ENCODE data around the gene RAD51B. TPM values are rescaled to one million over a fixed set of nuclear protein-coding genes. Genes with fewer than 3 reads are reported as not detected.

The RAD51B gene
- total and polyA plus RNA-seq, 4 donors, result 2.8 to 39.6 (median 13.3) TPM; not detected in 1

DNA sequence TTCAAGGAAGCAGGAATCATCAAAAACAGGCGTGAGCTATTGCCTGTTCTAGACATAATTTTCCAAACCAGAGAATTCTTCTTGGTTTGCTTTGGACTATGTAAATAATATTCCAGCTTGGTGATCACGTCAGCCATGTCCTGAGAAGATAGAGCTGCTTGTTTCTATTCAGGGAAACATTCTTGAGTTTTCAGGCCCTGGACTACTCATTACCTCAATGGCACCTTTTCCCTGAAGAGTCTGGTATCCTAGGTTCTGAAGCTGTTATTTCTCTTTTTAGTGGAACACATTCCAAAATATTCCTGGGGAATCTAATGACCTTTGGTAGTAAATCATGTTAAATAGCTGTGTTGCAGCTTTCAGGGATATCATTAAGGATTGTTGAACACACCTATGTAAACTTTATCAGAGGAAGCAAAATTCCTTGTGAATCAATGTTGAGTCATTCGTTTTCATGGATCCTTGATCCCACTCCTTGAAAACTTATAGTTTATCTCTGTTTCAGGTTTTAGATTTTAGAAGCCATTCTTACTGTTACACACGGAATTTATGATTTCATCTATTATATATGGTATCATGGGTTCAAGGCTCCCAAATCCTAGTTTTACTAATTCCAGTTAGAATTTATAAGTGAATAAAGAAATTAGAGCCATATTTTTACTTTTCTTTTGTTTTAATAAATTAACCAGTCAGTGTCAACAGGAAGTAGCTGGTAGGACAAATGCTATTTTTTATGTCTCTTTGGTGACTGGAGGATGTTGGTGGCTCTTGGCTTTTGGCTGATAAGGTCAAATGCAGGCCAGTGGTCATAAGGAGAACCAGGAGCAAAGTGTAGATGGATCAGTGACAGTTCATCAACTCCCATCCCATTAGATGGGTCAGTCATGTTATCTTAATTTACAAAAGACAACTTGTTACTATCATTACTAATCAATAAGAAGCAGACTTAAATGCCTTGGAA, 593.2 kb downstream of the RAD51B start:
- intact Hi-C loops (cut with DNase I), result no loop called here
- ATAC-seq (ENCODE audit: low FRiP score) (no peak), DNase-seq (no peak)
- WGBS, 2 donors, result 90 to 95% methylated on average over 4 of the region's 4 CpGs
- Histone ChIP-seq H3K36me3 (ENCODE audit: control insufficient read depth in 1 of 2, insufficient read depth in 2 of 2, low read length in 1 of 2) (no peaks in the 10 kb centered on the region), H3K9me3 (ENCODE audit: control insufficient read depth, low read length) (no peaks in the 10 kb centered on the region), H3K27me3 (ENCODE audit: control insufficient read depth in 1 of 2, insufficient read depth in 2 of 2, low read length in 1 of 2) (no peaks in the 10 kb centered on the region), H3K4me3 (ENCODE audit: low read length in 2 of 2) (no peak overlapping the region), H3K4me1 (ENCODE audit: control insufficient read depth in 1 of 2, insufficient read depth in 2 of 2, low read length in 2 of 2) (no peaks in the 10 kb centered on the region), H3K27ac (ENCODE audit: low read depth in 1 of 2, low read length in 2 of 2) (no peak overlapping the region)

DNA sequence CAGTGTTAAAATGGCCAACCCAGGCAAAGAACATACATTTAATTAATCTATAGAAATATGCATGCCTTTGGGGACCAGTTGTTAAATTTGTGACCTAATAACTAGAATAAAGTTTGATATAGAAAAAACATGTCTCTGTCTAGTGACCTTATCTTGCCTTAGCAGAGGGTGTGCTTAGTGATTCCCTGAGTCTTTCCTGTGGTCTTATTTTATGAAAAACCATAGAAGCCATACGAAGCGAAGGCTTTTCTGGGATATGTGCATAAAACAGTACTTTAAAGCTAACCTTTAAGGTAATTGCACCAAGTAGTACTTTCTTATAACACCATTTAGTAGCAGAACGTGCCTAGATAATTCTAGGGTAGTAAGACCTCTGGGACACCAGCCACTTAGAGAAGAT, 593.9 kb downstream of the RAD51B start:
- Histone ChIP-seq H3K27me3 (ENCODE audit: control insufficient read depth in 1 of 2, insufficient read depth in 2 of 2, low read length in 1 of 2) (no peaks in the 10 kb centered on the region), H3K27ac (ENCODE audit: low read depth in 1 of 2, low read length in 2 of 2) (no peak overlapping the region), H3K36me3 (ENCODE audit: control insufficient read depth in 1 of 2, insufficient read depth in 2 of 2, low read length in 1 of 2) (no peaks in the 10 kb centered on the region), H3K9me3 (ENCODE audit: control insufficient read depth, low read length) (no peaks in the 10 kb centered on the region), H3K4me1 (ENCODE audit: control insufficient read depth in 1 of 2, insufficient read depth in 2 of 2, low read length in 2 of 2) (no peaks in the 10 kb centered on the region), H3K4me3 (ENCODE audit: low read length in 2 of 2) (no peak overlapping the region)
- intact Hi-C loops (cut with DNase I), result no loop called here
- WGBS, 2 donors, result 99% methylated on average over 3 of the region's 3 CpGs
- DNase-seq (no peak), ATAC-seq (ENCODE audit: low FRiP score) (no peak)

DNA sequence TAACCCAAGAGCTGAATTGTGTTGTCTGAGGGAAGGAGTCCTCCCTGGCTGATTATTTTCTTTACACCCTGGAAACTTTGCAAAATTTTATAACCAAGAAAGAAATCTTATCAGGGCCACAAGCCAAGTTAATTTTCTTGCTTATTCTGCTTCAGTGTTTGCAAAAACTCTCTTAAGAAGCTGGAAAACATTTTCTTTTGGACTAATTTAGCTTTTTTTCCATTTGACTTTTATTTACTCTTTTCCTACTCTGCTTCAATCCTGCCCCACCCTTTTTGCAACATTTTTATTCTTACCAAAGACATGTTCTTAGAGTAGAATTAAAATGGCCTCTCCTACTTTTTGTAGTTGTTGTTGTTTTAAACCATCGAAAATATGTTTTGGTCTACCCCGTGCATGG, 594.5 kb downstream of the RAD51B start:
- H3K9me3 ChIP-seq (ENCODE audit: control insufficient read depth, low read length), result no peaks in the 10 kb centered on the region
- no peaks in the 10 kb centered on the region for H3K4me1 ChIP-seq (ENCODE audit: control insufficient read depth in 1 of 2, insufficient read depth in 2 of 2, low read length in 2 of 2)
- WGBS, 2 donors, result 80 to 86% methylated on average over 2 of the region's 2 CpGs
- no peak overlapping the region for H3K27ac ChIP-seq (ENCODE audit: low read depth in 1 of 2, low read length in 2 of 2)
- no peaks in the 10 kb centered on the region for H3K36me3 ChIP-seq (ENCODE audit: control insufficient read depth in 1 of 2, insufficient read depth in 2 of 2, low read length in 1 of 2)
- H3K4me3 ChIP-seq (ENCODE audit: low read length in 2 of 2), result no peak overlapping the region
- ATAC-seq (ENCODE audit: low FRiP score) (no peak), DNase-seq (no peak)
- H3K27me3 ChIP-seq (ENCODE audit: control insufficient read depth in 1 of 2, insufficient read depth in 2 of 2, low read length in 1 of 2), result no peaks in the 10 kb centered on the region
- intact Hi-C loops (cut with DNase I), result no loop called here

DNA sequence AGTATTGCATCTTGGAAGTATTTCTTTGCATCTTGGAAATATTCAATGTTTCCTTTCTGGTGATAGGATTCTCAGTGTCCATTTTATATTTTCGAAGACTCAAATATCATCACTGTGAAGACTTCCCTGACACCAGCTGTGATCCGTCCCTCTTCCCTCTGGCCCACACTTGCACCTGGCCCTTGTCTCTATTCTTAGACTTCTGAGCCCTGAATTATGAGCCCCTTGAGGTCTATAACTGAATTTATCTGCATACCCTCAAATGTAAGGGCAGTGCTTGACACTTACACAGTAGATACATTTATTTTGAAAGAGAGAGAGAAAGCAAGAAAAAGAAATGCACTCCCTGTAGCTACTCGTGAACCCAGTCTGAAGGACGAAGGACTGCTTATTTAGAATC, 596.6 kb downstream of the RAD51B start:
- ATAC-seq (ENCODE audit: low FRiP score) (no peak), DNase-seq (no peak)
- no peak overlapping the region for H3K27ac ChIP-seq (ENCODE audit: low read depth in 1 of 2, low read length in 2 of 2)
- no peaks in the 10 kb centered on the region for H3K9me3 ChIP-seq (ENCODE audit: control insufficient read depth, low read length)
- no peaks in the 10 kb centered on the region for H3K27me3 ChIP-seq (ENCODE audit: control insufficient read depth in 1 of 2, insufficient read depth in 2 of 2, low read length in 1 of 2)
- H3K4me3 ChIP-seq (ENCODE audit: low read length in 2 of 2), result no peak overlapping the region
- no peaks in the 10 kb centered on the region for H3K36me3 ChIP-seq (ENCODE audit: control insufficient read depth in 1 of 2, insufficient read depth in 2 of 2, low read length in 1 of 2)
- 83 to 93% methylated on average over 4 of the region's 4 CpGs for WGBS, 2 donors
- intact Hi-C loops (cut with DNase I), result no loop called here
- no peaks in the 10 kb centered on the region for H3K4me1 ChIP-seq (ENCODE audit: control insufficient read depth in 1 of 2, insufficient read depth in 2 of 2, low read length in 2 of 2)

DNA sequence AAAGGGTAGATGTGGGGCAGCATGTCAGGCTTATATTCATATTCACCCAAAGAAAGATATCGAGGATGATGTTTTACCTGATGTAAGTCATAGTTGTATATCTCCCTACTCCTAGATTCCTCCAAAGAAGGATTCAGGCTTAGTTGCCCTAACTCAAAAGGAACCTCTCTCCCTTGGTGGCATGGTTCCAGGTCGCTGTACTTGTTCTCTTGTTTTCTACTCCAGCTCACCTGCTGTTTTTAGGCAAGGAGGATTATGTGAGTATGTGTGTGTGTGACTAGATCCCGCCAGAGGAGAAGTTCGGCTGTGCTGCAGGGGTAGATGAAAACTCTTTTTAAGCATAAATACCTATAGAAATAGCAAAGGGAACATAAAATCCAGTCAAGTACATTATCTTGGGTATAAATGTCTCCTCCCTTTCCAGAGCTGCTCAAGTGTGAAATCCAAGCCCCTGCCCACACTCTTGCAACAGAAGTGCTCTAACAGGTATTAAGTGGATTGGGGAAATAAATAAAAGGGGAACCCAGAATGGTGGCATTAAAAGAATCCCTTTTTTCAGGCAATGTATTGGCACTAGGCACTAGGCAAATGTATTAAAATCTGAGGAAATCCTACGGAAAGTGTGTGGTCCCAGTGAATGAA, 597.6 kb downstream of the RAD51B start:
- Histone ChIP-seq H3K27ac (ENCODE audit: low read depth in 1 of 2, low read length in 2 of 2) (no peak overlapping the region), H3K36me3 (ENCODE audit: control insufficient read depth in 1 of 2, insufficient read depth in 2 of 2, low read length in 1 of 2) (no peaks in the 10 kb centered on the region), H3K27me3 (ENCODE audit: control insufficient read depth in 1 of 2, insufficient read depth in 2 of 2, low read length in 1 of 2) (no peaks in the 10 kb centered on the region), H3K9me3 (ENCODE audit: control insufficient read depth, low read length) (no peaks in the 10 kb centered on the region), H3K4me1 (ENCODE audit: control insufficient read depth in 1 of 2, insufficient read depth in 2 of 2, low read length in 2 of 2) (no peaks in the 10 kb centered on the region), H3K4me3 (ENCODE audit: low read length in 2 of 2) (no peak overlapping the region)
- WGBS, 2 donors, result 93 to 96% methylated on average over 5 of the region's 5 CpGs
- no peak for ATAC-seq (ENCODE audit: low FRiP score)
- intact Hi-C loops (cut with DNase I), result no loop called here
- no peak for DNase-seq

DNA sequence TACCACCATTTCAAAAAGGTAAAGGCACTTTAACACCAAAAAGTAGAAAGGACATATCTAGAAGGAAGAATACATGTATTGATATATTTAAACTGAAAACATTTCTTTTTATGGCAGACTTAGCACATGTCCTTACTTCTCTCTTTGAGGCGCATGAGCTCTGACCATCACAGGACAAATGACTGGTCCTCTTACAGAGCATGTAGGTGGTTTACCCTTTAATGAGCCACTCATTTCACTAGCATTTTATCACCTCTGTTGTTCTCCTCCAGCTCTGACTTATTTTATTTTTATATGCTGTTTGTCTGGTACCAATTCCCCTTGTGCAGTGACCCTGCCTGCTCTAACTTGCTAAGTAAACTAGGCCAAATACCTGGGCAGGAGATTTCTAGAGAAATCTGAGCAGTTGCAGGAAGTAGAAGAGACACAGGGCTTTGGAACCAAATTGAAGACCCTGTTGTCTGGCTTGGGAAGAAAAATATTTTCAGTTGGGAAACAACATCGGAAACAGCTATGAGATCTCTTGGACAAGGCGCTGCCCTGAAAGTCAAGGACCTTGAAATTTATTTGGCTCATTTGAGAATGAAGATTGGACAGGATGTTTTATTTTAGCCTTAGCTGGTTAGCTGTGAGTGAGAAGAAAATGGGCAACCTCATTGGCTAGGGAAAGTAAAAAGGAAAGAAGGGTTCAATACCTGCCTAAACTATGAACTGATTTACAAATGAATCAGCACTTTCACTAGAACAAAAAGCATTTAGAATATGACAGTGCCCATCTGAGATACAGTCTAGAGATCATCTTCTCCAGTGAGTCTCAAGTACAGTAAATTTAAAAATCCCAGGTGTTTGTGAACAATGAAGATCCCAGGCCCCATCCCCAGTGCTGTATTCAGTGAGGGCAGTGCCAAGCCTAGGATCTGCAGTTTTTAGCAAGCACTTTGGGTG, 598.9 kb downstream of the RAD51B start:
- H3K27me3 ChIP-seq (ENCODE audit: control insufficient read depth in 1 of 2, insufficient read depth in 2 of 2, low read length in 1 of 2), result no peaks in the 10 kb centered on the region
- H3K27ac ChIP-seq (ENCODE audit: low read depth in 1 of 2, low read length in 2 of 2), result no peak overlapping the region
- intact Hi-C loops (cut with DNase I), result no loop called here
- 85% methylated on average over 3 of the region's 3 CpGs for WGBS, 2 donors
- H3K36me3 ChIP-seq (ENCODE audit: control insufficient read depth in 1 of 2, insufficient read depth in 2 of 2, low read length in 1 of 2), result no peaks in the 10 kb centered on the region
- no peaks in the 10 kb centered on the region for H3K9me3 ChIP-seq (ENCODE audit: control insufficient read depth, low read length)
- no peak overlapping the region for H3K4me3 ChIP-seq (ENCODE audit: low read length in 2 of 2)
- DNase-seq, result no peak
- no peak for ATAC-seq (ENCODE audit: low FRiP score)
- H3K4me1 ChIP-seq (ENCODE audit: control insufficient read depth in 1 of 2, insufficient read depth in 2 of 2, low read length in 2 of 2), result no peaks in the 10 kb centered on the region

DNA sequence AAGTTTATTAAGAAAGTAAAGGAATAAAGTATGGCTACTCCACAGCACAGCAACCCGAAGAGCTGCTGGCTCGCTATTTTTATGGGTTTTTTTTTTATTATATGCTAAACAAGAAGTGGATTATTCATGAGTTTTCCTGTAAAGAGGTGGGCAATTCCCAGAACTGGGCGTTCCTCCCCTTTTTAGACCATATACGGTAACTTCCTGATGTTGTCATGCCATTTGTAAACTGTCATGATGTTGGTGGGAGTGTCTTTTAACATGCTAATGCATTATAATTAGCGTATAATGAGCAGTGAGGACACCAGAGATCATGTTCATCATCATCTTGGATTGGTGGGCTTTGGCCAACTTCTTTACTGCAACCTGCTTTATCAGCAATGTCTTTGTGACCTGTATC, 600.8 kb downstream of the RAD51B start:
- no peak for DNase-seq
- no peaks in the 10 kb centered on the region for H3K4me1 ChIP-seq (ENCODE audit: control insufficient read depth in 1 of 2, insufficient read depth in 2 of 2, low read length in 2 of 2)
- H3K9me3 ChIP-seq (ENCODE audit: control insufficient read depth, low read length), result no peaks in the 10 kb centered on the region
- no peak overlapping the region for H3K4me3 ChIP-seq (ENCODE audit: low read length in 2 of 2)
- no peak for ATAC-seq (ENCODE audit: low FRiP score)
- no peaks in the 10 kb centered on the region for H3K27me3 ChIP-seq (ENCODE audit: control insufficient read depth in 1 of 2, insufficient read depth in 2 of 2, low read length in 1 of 2)
- H3K36me3 ChIP-seq (ENCODE audit: control insufficient read depth in 1 of 2, insufficient read depth in 2 of 2, low read length in 1 of 2), result no peaks in the 10 kb centered on the region
- H3K27ac ChIP-seq (ENCODE audit: low read depth in 1 of 2, low read length in 2 of 2), result no peak overlapping the region
- WGBS, 2 donors, result 72 to 87% methylated on average over 5 of the region's 5 CpGs
- intact Hi-C loops (cut with DNase I), result no loop called here

DNA sequence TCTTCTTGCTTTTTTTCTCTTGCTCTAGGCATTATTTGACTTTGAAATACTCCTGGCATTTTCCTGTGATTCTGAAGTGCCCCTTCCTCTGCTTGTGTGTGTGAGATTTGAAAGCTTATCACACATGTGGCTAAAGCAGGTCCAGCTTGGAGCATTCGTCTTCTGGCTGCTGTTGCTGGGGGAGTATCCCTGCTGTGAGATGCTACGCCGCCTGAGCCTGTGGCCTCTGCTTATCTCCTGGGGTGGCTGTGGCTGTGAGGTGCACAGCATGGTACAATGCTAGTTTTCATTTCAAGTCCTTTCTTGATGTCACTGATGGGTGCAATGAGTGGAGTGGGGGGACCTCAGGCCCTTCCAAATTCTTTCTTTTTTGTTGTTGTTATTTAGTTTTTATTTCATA, 601.5 kb downstream of the RAD51B start:
- no peak overlapping the region for H3K27ac ChIP-seq (ENCODE audit: low read depth in 1 of 2, low read length in 2 of 2)
- 74 to 98% methylated on average over 3 of the region's 3 CpGs for WGBS, 2 donors
- H3K4me3 ChIP-seq (ENCODE audit: low read length in 2 of 2), result no peak overlapping the region
- H3K36me3 ChIP-seq (ENCODE audit: control insufficient read depth in 1 of 2, insufficient read depth in 2 of 2, low read length in 1 of 2), result no peaks in the 10 kb centered on the region
- no peak for DNase-seq
- no peaks in the 10 kb centered on the region for H3K4me1 ChIP-seq (ENCODE audit: control insufficient read depth in 1 of 2, insufficient read depth in 2 of 2, low read length in 2 of 2)
- intact Hi-C loops (cut with DNase I), result no loop called here
- ATAC-seq (ENCODE audit: low FRiP score), result no peak
- H3K9me3 ChIP-seq (ENCODE audit: control insufficient read depth, low read length), result no peaks in the 10 kb centered on the region
- H3K27me3 ChIP-seq (ENCODE audit: control insufficient read depth in 1 of 2, insufficient read depth in 2 of 2, low read length in 1 of 2), result no peaks in the 10 kb centered on the region

Measured in aorta (tissue), 5 donors.